Muscle layer of duodenum (tissue), 2 donors: ENCODE measurements around the gene SMARCAL1.

ENCODE experiments used
- H3K27ac ChIP-seq: one replicate; pipeline ENCODE4 v1.7.0; 2013; ENCODE audit warnings: mild to moderate bottlenecking, low read length
- H3K27me3 ChIP-seq: one replicate; pipeline ENCODE4 v1.7.0; 2013; ENCODE audit warnings: low read depth, mild to moderate bottlenecking, control low read depth, low read length
- H3K36me3 ChIP-seq, 2 donors: one replicate each; pipeline ENCODE4 v1.7.0; 2013; ENCODE audit warnings: low read length in 2 of 2, control low read depth in 1 of 2, mild to moderate bottlenecking in 1 of 2; ENCODE audit not compliant: insufficient read depth in 2 of 2, control insufficient read depth in 1 of 2
- H3K4me1 ChIP-seq, 2 donors: one replicate each; pipeline ENCODE4 v1.7.0; 2013; ENCODE audit warnings: low read length in 2 of 2, mild to moderate bottlenecking in 2 of 2, control low read depth in 1 of 2, moderate library complexity in 1 of 2; ENCODE audit not compliant: insufficient read depth in 2 of 2, control insufficient read depth in 1 of 2
- H3K4me3 ChIP-seq, 2 donors: one replicate each; pipeline ENCODE4 v1.7.0; 2013; ENCODE audit warnings: low read length in 2 of 2, low read depth in 1 of 2, mild to moderate bottlenecking in 1 of 2
- H3K9me3 ChIP-seq, 2 donors: one replicate each; pipeline ENCODE4 v1.7.0; 2013; ENCODE audit warnings: low read length in 2 of 2, control low read depth in 1 of 2, mild to moderate bottlenecking in 1 of 2; ENCODE audit not compliant: control insufficient read depth in 1 of 2
- donor health status: healthy.

Gene SMARCAL1

GRCh38 chr2:216482640-216483039 lies 70.4 kb downstream of the SMARCAL1 start:
- Histone ChIP-seq H3K27me3 (no peaks in the 10 kb centered on the region), H3K27ac (no peak overlapping the region), H3K9me3 (no peaks in the 10 kb centered on the region), H3K4me1 (no peaks in the 10 kb centered on the region), H3K36me3 (peaks cover 16 to 32% of the 10 kb centered on the region in 2 donors), H3K4me3 (no peak overlapping the region)

- H3K36me3 ChIP-seq, result peaks cover under 1 to 17% of the 10 kb centered on the region in 2 donors
- no peaks in the 10 kb centered on the region for H3K4me1 ChIP-seq
- H3K27me3 ChIP-seq, result no peaks in the 10 kb centered on the region
- H3K27ac ChIP-seq, result no peak overlapping the region
- no peaks in the 10 kb centered on the region for H3K9me3 ChIP-seq
- H3K4me3 ChIP-seq, result no peak overlapping the region
Observed at GRCh38 chr2:216485237-216485636, 73.0 kb downstream of the SMARCAL1 start.

- Histone ChIP-seq H3K36me3 (peaks cover 0 to 14% of the 10 kb centered on the region in 2 donors), H3K27me3 (no peaks in the 10 kb centered on the region), H3K4me3 (no peak overlapping the region), H3K27ac (no peak overlapping the region), H3K9me3 (no peaks in the 10 kb centered on the region), H3K4me1 (no peaks in the 10 kb centered on the region)
Observed at GRCh38 chr2:216485745-216486144, 73.5 kb downstream of the SMARCAL1 start.

DNA sequence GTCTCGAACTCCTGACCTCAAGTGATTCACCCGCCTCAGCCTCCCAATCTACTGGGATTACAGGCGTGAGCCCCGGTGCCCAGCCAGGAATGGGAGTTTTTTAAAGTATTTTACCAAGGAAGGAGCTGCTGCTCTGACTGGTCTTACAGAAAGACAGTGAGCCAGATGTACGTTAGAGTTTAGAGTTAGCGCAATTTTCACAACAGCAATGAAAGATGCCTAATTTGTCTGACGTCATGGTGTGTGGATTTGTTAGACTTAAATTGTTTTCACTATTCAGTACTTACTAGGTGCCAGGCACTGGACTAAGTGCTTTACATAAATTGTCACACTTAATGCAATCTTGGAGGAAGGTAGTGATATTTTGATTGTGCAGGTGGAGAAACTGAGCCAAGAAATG lies 74.0 kb downstream of the SMARCAL1 start:
- Histone ChIP-seq H3K36me3 (peaks cover 0 to 14% of the 10 kb centered on the region in 2 donors), H3K9me3 (no peaks in the 10 kb centered on the region), H3K27me3 (no peaks in the 10 kb centered on the region), H3K4me1 (no peaks in the 10 kb centered on the region), H3K27ac (no peak overlapping the region), H3K4me3 (no peak overlapping the region)

- H3K27ac ChIP-seq, result no peak overlapping the region
- no peaks in the 10 kb centered on the region for H3K9me3 ChIP-seq
- no peak overlapping the region for H3K4me3 ChIP-seq
- H3K36me3 ChIP-seq, result peaks cover 0 to 14% of the 10 kb centered on the region in 2 donors
- no peaks in the 10 kb centered on the region for H3K4me1 ChIP-seq
- H3K27me3 ChIP-seq, result no peaks in the 10 kb centered on the region
Observed at GRCh38 chr2:216486708-216487107, 74.4 kb downstream of the SMARCAL1 start.

- H3K36me3 ChIP-seq, result no peaks in the 10 kb centered on the region
- H3K9me3 ChIP-seq, result no peaks in the 10 kb centered on the region
- no peak overlapping the region for H3K27ac ChIP-seq
- H3K4me1 ChIP-seq, result no peaks in the 10 kb centered on the region
- no peaks in the 10 kb centered on the region for H3K27me3 ChIP-seq
- no peak overlapping the region for H3K4me3 ChIP-seq
Observed at GRCh38 chr2:216490061-216490460, 77.8 kb downstream of the SMARCAL1 start.

- Histone ChIP-seq H3K4me3 (no peak overlapping the region), H3K27me3 (no peaks in the 10 kb centered on the region), H3K9me3 (no peaks in the 10 kb centered on the region), H3K27ac (no peak overlapping the region), H3K4me1 (no peaks in the 10 kb centered on the region), H3K36me3 (no peaks in the 10 kb centered on the region)
Observed at GRCh38 chr2:216491793-216492596, 79.7 kb downstream of the SMARCAL1 start.

DNA sequence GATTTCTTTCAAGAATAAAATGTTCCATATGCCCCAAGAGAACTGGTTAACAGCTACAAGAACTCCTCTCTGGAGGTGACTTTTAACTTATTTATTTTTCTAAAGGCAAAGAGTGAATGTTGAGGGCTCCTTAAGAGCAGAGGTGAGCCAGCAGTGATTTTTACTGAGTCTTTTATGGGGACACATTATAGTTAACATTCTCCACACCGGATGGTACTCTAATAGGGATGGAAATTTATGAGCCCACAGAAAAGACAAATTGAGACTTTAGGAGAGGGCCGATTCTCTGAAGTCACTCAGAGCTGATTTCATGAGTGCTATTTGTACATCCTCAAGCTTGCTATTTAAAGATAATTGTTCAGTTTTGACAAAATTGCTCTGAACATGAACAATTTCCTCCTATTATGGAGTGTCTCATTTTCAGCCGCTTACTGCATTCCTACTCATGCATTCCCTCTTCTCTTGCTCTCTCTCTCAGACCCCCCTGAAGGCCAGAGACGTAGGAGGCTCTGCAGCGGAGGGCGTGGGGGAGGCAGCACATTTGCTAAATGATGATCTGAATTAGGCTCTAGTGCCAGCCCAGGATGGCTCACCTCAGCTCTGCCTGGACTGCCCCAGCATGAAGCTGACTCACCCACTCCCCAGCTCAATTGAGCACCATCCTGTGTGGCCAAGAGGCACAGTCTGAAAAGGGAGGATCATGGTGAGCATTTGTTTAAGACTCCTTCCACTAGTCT lies 80.5 kb downstream of the SMARCAL1 start:
- H3K27me3 ChIP-seq, result no peaks in the 10 kb centered on the region
- peaks cover 0 to 6% of the 10 kb centered on the region in 2 donors for H3K4me1 ChIP-seq
- no peaks in the 10 kb centered on the region for H3K9me3 ChIP-seq
- no peak overlapping the region for H3K27ac ChIP-seq
- H3K36me3 ChIP-seq, result no peaks in the 10 kb centered on the region
- no peak overlapping the region for H3K4me3 ChIP-seq

DNA sequence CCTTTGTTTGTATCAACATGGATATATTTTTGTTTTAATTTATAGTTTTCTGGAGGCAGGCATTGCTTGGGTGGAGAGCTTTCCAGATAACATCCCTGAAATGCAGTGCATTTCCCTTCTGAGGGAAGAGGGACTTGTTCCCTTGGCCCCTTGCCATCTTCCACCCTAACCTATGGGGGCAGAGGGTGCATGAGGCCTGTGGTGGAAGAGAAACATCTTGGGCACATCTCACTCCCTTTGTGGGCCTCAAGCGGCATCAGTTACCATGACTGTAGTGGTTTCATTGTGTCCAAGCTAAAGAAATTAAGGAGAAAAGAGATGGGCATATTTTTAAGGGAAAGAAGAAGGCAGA lies 81.0 kb downstream of the SMARCAL1 start:
- peaks cover 0 to 10% of the 10 kb centered on the region in 2 donors for H3K4me1 ChIP-seq
- no peaks in the 10 kb centered on the region for H3K27me3 ChIP-seq
- H3K27ac ChIP-seq, result no peak overlapping the region
- H3K9me3 ChIP-seq, result no peaks in the 10 kb centered on the region
- no peak overlapping the region for H3K4me3 ChIP-seq
- H3K36me3 ChIP-seq, result no peaks in the 10 kb centered on the region

- Histone ChIP-seq H3K4me1 (peaks cover 10 to 22% of the 10 kb centered on the region in 2 donors), H3K36me3 (peaks cover 13 to 15% of the 10 kb centered on the region in 2 donors), H3K9me3 (no peaks in the 10 kb centered on the region), H3K27ac (no peak overlapping the region), H3K4me3 (no peak overlapping the region), H3K27me3 (no peaks in the 10 kb centered on the region)
Observed at GRCh38 chr2:216495656-216496055, 83.4 kb downstream of the SMARCAL1 start.

- peaks cover 29 to 34% of the 10 kb centered on the region in 2 donors for H3K36me3 ChIP-seq
- peak overlapping the region; percentile 91 to 93 for H3K4me3 ChIP-seq
- no peaks in the 10 kb centered on the region for H3K9me3 ChIP-seq
- peak overlapping the region; percentile 95 for H3K27ac ChIP-seq
- peaks cover 11 to 27% of the 10 kb centered on the region in 2 donors for H3K4me1 ChIP-seq
- no peaks in the 10 kb centered on the region for H3K27me3 ChIP-seq
Observed at GRCh38 chr2:216497382-216498069, 85.2 kb downstream of the SMARCAL1 start.
